ENCODE measurements around the gene SUSD4.

The SUSD4 gene

DNA sequence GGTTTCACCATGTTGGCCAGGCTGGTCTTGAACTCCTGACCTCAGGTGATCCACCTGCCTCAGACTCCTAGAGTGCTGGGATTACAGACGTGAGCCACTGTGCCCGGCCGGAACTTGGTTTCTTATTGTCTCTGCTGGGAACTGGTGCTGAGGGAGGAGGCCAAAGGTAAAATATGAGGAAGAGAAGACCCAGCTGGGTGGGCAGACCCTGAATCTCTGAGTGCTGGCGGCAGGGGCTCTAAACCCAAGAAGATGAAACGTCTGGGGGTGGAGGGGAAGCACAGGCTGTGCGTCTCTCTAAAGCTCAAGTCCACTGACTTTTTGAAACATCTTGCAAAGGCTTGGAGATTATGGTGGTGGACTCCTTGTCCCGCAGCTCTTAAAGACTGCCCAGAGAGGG, 138.9 kb downstream of the SUSD4 start:
- H3K4me3 ChIP-seq (ENCODE audit: low read depth, low read length) = no peak overlapping the region
- in situ Hi-C loops (cut with HindIII; ENCODE audit: low sequenced_read_pairs) = no loop called here
- no peak for DNase-seq (ENCODE audit: low read depth)
- TF ChIP-seq, protein P1, sequence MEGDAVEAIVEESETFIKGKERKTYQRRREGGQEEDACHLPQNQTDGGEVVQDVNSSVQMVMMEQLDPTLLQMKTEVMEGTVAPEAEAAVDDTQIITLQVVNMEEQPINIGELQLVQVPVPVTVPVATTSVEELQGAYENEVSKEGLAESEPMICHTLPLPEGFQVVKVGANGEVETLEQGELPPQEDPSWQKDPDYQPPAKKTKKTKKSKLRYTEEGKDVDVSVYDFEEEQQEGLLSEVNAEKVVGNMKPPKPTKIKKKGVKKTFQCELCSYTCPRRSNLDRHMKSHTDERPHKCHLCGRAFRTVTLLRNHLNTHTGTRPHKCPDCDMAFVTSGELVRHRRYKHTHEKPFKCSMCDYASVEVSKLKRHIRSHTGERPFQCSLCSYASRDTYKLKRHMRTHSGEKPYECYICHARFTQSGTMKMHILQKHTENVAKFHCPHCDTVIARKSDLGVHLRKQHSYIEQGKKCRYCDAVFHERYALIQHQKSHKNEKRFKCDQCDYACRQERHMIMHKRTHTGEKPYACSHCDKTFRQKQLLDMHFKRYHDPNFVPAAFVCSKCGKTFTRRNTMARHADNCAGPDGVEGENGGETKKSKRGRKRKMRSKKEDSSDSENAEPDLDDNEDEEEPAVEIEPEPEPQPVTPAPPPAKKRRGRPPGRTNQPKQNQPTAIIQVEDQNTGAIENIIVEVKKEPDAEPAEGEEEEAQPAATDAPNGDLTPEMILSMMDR (IDR thresholded peaks at IDR 0.05; ENCODE audit: low read depth, low read length, missing control alignments) = no peak

DNA sequence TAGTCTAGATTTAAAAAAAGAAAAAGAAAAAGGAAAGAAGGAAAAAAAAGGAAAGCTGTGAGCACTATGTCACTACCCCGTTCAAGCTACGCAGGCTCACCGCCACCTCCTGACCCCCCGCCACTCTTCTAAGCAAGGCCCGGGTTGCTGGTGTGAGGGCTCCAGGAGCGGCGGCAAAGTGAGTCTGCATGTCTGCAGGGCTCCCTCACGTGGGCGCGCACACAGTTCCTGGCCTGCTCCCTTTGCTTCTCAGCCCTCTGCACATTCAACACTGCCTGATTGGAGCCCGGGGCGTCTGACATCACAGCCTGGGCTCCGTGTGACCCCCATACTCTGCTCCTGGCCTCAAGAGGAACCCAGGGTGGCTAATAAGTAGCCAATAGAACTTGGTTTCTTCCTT, 139.5 kb downstream of the SUSD4 start:
- no peak overlapping the region for H3K4me3 ChIP-seq (ENCODE audit: low read depth, low read length)
- DNase-seq (ENCODE audit: low read depth) = no peak
- in situ Hi-C loops (cut with HindIII; ENCODE audit: low sequenced_read_pairs) = loop anchor here (5.0 kb wide), 1 partner anchor 47 kb away; no protein-coding TSS in a partner anchor
- TF ChIP-seq, protein P1 (IDR thresholded peaks at IDR 0.05; ENCODE audit: low read depth, low read length, missing control alignments) = no peak

DNA sequence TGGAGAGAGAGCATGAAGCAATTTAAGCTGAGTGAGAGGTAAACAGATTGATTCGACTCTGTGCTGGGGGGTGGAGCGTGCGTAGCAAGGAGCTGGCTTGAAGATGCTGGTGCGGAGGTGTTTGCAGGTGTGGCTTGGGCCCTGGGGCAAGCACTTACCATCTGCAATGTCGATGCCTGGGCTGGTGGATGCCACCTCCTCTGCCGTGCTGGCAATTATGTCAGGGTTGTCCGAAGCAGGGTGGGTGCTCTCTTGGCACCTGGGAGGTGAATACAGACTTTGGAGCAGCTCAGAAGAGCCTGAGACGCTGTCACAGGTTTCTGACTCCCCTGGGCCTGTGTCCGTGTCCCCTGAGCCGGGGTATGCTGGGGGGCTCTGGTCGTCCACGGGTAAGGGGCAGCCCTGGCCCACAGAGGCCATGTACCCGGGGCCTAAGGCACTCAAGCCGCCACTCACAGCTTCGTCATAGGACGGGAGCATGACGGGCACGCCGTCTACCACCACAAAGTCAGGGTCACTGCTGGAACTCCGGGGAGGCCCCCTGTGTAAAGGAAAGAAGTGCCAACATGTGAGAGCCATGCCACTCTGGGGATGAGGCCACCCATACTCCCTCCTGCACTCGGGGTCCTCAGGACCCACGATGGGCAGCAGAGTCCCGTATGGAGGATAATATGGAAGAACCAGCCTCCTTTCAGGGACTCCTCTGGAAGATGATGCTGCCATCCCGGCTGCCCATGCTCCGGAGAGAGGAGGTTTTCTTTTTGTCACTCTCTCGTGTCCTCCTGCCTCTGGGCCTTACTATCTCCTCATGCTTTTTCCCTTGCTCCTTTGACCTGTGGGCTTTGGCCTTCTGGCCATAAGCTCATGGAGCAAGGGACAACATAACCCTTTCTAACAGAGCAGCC, 140.6 kb downstream of the SUSD4 start:
- H3K4me3 ChIP-seq (ENCODE audit: low read depth, low read length) = no peak overlapping the region
- TF ChIP-seq, protein P1 (IDR thresholded peaks at IDR 0.05; ENCODE audit: low read depth, low read length, missing control alignments) = no peak
- no peak for DNase-seq (ENCODE audit: low read depth)
- in situ Hi-C loops (cut with HindIII; ENCODE audit: low sequenced_read_pairs) = loop anchor here (5.0 kb wide), 1 partner anchor 46 kb away; no protein-coding TSS in a partner anchor

DNA sequence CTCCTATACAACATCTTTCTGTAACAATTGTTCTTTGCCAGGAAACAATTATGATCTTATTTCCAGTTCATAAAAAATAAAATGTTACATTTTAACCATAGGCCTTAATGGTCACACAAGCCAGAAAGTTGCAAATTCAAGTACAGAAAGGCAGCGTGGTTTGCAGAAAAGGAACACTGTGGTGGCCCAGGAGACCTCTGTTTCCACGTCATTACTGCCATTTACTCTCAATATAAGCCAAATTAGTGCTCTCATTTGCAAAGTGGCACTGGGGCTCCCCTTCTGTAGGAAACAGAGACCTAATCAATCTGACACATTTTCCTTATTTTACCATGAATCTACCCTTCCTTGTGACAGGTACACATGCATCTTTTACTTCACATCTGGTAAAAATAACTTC, 141.6 kb downstream of the SUSD4 start:
- H3K4me3 ChIP-seq (ENCODE audit: low read depth, low read length) = no peak overlapping the region
- TF ChIP-seq, protein P1 (IDR thresholded peaks at IDR 0.05; ENCODE audit: low read depth, low read length, missing control alignments) = no peak
- DNase-seq (ENCODE audit: low read depth) = no peak
- in situ Hi-C loops (cut with HindIII; ENCODE audit: low sequenced_read_pairs) = loop anchor here (5.0 kb wide), 1 partner anchor 45 kb away; no protein-coding TSS in a partner anchor

DNA sequence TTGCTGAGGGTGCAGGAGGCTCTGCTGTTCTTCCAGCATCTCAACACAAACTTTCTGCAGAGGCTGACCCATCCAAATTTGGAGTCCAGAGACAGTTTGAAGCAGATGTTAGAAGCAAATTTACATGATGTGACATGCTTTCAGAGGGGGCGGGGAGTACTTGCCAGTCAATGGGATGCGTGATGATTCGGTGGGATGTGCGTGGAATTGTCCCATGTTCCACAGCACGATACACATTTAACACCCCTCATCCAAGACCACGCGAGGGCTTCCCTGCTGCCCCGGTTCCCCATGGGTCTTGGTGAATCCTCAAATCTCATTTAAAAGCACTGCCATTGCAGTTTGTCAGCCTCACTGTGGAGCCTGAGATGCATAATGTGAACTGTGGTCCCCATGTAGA, 142.3 kb downstream of the SUSD4 start:
- H3K4me3 ChIP-seq (ENCODE audit: low read depth, low read length) = no peak overlapping the region
- in situ Hi-C loops (cut with HindIII; ENCODE audit: low sequenced_read_pairs) = loop anchor here (5.0 kb wide), 1 partner anchor 44 kb away; no protein-coding TSS in a partner anchor
- TF ChIP-seq, protein P1 (IDR thresholded peaks at IDR 0.05; ENCODE audit: low read depth, low read length, missing control alignments) = no peak
- no peak for DNase-seq (ENCODE audit: low read depth)

GRCh38 chr1:223219846-223220610, 143.9 kb downstream of the SUSD4 start:
- DNase-seq (ENCODE audit: low read depth) = no peak
- no peak overlapping the region for H3K4me3 ChIP-seq (ENCODE audit: low read depth, low read length)
- in situ Hi-C loops (cut with HindIII; ENCODE audit: low sequenced_read_pairs) = loop anchor here (5.0 kb wide), 1 partner anchor 43 kb away; no protein-coding TSS in a partner anchor
- TF ChIP-seq, protein P1 (IDR thresholded peaks at IDR 0.05; ENCODE audit: low read depth, low read length, missing control alignments) = no peak

Measured in astrocyte of the cerebellum (primary cell).